ENCODE results near the gene KCNIP3.

The KCNIP3 gene

GRCh38 chr2:95327861-95328260 is 30.7 kb downstream of the KCNIP3 start:
- DNase-seq (ENCODE audit: low read depth in 1 of 2, low spot score in 1 of 2) = no peak

DNA sequence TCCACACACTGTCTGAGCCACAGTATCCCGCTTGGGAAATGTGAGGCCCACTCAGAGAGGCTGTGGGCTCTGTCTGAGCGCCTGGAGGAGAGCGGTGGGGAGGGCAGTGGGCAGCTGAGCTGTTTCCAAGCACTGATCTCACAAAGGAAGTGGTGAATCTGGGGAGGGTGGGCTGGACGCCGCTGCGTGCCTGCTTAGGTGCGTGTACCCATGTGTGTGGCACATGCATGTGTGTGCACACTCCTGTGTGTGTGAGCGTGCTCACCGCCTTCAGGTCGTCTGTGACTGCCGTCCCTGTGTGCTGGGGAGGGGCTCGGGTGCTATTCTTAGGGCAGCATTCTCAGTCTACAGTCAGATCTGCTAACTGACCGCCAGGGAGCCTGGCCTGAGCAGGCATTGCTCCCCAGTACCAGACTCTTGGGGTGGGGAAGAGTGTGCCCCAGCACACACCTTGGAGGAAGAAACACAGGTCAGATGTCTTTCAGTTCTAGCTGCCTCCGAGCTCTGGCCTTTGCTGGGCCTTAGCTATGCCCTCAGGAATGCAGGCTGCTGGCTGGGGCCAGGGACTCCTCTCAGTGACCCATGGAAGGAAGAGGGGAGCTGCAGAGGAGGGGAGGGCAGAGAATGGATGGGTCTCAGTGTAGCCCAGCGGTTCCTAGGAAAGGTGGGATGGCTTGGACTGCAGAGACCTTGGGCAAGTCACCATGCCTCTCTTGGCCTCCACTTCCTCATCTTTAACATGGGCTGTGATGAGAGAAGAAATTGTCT is 31.4 kb downstream of the KCNIP3 start:
- no peak for DNase-seq (ENCODE audit: low read depth in 1 of 2, low spot score in 1 of 2)

DNA sequence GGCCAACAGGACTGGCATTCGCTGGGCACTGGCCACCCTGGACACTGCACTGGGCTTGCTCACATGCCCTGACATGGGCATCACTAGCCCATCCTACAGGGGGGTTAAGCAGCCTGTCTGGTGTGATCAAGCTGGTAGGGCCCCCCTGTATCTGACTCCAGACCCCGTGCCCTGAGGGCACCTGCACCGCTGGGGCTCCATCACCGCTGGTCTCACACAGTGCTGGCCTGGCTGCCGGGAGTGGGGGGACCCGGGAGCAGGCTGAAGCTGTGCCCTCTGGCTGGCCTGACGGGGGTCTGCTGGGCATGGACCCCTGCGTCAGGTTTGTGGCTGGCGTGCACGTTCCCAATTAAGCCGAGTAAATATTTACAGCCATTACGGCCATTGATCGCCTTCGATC is 32.3 kb downstream of the KCNIP3 start:
- no peak for DNase-seq (ENCODE audit: low read depth in 1 of 2, low spot score in 1 of 2)

DNA sequence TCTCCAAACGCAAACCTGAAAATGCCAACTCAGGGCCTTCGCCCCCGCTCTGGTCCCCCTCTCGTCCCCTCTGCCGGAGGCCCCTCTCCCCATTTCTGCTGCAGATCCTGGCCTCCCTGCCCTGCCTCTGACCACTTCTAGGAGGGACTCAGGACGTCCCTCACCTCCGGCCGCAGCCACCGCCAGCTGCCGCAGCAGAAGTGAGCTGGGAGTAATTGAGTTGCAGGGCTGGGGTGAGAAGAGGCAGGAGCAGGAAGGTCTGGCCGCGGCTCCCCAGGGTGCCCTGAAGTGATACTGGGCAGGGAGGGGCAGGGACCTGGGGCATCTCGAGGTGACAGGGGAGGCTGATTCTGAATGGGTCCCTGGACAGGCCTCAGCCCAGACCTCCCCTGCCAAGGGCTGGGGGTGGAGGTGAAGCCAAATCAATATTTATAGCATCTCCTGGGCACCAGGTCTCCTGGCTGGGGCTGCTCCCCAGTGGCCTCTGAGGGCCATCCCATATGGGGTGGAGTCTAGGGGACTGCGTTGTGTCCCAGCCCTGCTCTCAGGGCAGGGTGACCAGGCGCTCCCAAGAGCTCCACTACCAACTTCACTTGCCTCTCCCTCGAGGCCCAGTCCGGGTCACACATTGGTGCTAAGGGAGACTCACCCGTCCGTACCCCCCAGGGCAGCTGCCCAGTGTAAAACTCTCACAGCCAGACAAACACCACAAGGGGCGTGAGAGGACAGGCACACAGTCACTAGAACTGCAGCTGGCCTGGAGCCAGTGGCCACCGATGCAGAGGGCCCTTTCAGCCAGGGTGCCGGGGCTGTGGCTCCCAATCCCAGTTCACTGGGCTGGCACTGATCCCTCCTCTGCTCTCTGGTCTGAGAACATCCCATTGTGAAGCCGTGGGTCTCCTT is 33.0 kb downstream of the KCNIP3 start:
- DNase-seq (ENCODE audit: low read depth in 1 of 2, low spot score in 1 of 2) = no peak

DNA sequence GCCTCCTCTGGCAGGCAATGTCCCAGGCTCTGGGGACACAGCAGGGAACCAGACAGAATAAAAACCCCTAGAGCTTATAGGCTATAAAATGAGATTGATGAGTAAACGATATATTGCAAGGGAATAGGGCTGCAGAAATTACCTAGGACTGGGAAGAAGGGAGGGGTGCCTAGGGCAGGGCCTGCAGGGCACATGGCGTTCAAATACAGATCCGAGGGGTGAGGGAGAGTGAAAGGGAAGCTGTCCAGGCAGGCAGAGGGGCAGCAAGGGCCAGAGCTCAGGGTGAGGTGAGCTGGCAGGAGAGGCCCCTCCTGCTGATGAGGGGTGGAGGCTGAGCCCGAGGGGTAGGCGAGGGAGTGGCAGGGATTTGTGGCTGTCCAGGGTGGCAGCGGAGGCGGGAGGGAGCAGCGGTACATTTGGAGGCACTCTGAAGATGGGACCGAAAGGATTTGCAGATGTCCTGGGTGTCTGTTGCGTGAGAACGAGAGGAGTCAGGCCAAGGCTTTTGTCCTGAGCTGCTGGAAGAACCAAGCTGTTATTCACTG is 33.7 kb downstream of the KCNIP3 start:
- no peak for DNase-seq (ENCODE audit: low read depth in 1 of 2, low spot score in 1 of 2)

DNA sequence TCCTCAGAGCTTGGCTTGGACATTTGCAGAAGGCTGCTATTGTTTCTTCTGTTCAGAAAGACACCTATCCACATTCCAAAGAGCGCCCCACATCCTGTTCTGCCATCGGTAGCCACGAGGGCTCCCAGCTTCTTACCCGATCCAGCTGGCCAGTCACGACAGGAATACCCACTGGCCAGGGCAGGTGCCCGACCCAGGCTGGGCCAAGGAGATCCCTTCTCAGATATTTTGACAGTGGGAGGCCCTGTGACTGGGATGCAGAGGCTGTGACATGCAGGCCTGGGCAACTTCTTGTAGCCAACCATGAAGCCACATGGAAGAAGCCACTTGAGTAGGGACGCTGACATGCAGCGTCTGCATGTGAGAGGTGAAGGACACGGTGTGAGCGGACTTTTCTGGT is 34.5 kb downstream of the KCNIP3 start:
- no peak for DNase-seq (ENCODE audit: low read depth in 1 of 2, low spot score in 1 of 2)

GRCh38 chr2:95332036-95332435 is 34.9 kb downstream of the KCNIP3 start:
- no peak for DNase-seq (ENCODE audit: low read depth in 1 of 2, low spot score in 1 of 2)

GRCh38 chr2:95333056-95333455 is 35.9 kb downstream of the KCNIP3 start:
- no peak for DNase-seq (ENCODE audit: low read depth in 1 of 2, low spot score in 1 of 2)

- DNase-seq (ENCODE audit: low read depth in 1 of 2, low spot score in 1 of 2) = no peak
Observed at GRCh38 chr2:95333888-95334338, 36.8 kb downstream of the KCNIP3 start.

DNA sequence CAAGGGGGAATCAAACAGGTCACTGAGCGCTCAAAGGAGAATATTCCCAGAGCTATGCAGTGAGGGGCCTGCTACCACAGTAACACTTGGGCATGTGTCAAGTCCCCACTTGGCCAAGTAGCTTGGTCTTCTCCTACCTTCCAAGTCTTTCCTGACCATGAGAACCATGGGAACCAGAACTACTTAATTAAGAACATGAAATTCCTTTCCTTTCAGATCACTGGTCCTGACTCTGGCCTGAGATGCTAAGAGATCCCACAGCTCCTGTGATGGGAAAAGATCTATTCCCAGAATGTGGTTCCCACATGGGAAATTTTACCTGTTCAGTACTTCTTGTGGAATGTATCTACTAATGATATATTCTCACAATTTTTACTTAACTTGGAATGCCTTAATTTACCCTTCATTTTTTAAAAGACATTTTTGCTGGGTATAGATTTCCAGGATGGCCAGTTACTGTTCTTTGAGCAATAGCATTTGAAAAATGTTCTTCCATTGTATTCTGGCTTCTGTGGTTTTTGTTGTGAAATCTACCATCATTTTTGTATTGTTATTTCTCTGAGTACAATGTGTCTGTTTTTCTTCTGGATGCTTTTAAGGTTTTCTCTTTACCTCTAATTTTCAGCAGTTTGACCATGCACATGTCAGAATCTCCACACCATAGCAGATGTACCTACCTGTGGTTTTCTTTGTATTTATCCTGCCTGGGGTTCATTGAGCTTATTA is 37.9 kb downstream of the KCNIP3 start:
- no peak for DNase-seq (ENCODE audit: low read depth in 1 of 2, low spot score in 1 of 2)

DNA sequence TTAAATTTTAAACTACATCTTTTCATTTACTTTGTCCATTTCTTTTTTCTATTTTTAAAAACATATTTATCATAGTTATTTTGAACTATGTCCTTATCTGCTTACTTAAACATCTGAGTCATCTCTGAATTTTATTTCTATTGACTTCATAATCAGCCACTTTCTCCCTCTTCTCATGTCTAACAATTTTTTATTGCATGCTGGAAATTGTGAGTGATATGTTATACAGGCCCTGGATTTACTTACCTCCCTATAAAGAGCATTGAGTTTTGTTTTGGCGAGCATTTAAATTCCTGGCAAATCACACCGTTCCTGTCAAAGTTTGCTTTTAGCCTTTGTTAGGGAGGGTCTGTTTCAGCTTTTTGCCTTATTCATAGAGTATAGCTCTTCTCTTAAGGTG is 39.3 kb downstream of the KCNIP3 start:
- DNase-seq (ENCODE audit: low read depth in 1 of 2, low spot score in 1 of 2) = no peak

DNA sequence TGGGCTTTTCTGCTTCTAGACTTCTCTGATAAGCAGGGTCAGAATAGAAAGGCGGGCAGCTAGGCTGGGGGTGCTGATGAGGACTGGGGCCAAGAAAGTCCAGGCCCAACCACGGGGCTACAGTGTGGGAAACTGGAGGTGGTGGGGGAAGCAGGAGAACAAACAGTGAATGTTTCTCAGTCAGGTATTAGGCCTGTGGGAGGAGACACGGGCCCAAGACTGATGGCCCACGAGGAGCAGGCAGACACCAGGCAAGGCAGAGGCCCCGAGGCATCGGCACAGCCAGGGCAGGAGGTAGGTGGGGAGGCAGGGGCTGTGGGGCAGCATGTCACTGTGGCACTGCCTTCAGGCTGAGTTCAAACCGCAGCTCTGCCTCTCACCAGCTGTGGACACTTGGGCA is 40.7 kb downstream of the KCNIP3 start:
- no peak for DNase-seq (ENCODE audit: low read depth in 1 of 2, low spot score in 1 of 2)

GRCh38 chr2:95342556-95343320 is 45.6 kb downstream of the KCNIP3 start:
- no peak for DNase-seq (ENCODE audit: low read depth in 1 of 2, low spot score in 1 of 2)

DNA sequence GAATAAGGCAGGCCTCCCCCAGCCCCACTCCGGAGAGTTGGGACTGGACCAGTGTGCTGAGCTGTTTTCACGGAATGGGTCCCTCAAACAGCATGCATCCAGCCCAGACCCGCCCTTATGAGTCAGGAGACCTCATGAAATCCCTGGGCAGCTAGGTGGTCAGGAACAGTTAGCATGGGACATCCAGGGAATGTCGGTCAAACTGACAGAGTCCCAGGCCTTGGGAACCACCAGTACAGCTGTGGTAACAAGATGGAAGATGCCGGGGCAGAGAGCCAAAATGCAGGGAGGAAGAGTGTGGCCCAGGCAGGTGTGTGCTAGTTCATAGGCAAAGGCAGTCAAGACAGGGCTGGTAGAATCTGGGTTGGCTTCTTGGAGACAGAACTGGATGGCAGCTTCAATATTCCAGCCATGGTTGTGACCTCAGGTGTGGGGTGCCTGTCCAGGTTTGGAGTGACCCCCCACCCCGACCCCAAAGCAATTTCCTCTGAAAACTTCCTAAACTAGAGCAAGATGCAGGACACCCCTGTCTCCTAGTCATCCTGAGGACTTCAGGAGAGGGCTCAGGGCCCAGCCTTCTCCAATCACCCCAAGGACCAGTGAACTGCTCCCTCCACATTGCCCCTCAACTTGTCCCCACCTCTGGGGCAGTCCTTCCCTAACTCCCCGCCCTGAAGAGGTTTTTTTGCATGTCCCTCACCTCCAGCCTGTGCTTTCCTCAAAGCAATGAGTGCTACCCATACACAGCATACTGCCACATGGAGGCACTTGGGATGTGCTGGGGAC is 46.5 kb downstream of the KCNIP3 start:
- no peak for DNase-seq (ENCODE audit: low read depth in 1 of 2, low spot score in 1 of 2)

GRCh38 chr2:95344215-95344583 is 47.1 kb downstream of the KCNIP3 start:
- DNase-seq (ENCODE audit: low read depth in 1 of 2, low spot score in 1 of 2) = no peak

- no peak for DNase-seq (ENCODE audit: low read depth in 1 of 2, low spot score in 1 of 2)
Observed at GRCh38 chr2:95344656-95345055, 47.5 kb downstream of the KCNIP3 start.

DNA sequence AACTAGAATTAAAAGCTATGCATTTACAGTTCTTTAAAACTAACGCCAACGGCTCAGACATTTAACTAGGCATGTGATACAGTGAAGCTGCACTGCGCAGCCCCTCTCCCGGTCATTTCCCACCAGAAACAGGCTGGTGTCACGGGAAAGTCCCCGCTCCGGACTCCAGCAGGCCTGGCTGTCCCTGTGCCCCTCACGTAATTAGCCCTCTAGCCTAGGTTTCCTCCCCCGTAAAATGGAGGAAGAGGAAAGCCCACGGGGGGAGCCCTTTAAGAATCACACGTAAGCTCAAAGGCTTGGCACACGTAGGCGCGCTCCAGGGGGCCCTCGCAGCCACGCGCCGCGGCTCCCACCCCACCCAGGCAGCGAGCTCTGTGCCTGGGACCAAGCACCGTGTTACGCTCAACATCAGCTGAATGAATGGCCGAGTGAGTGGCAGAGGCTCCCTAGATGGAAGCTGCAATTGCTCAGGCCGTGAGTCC is 48.0 kb downstream of the KCNIP3 start:
- no peak for DNase-seq (ENCODE audit: low read depth in 1 of 2, low spot score in 1 of 2)

GRCh38 chr2:95345563-95346230 is 48.5 kb downstream of the KCNIP3 start:
- DNase-seq (ENCODE audit: low read depth in 1 of 2, low spot score in 1 of 2) = peak in 1 of 2 donors; percentile 57

GRCh38 chr2:95346231-95346737 is 49.1 kb downstream of the KCNIP3 start:
- DNase-seq (ENCODE audit: low read depth in 1 of 2, low spot score in 1 of 2) = no peak

Data from stimulated activated CD4-positive, alpha-beta T cell treated with anti-CD3 and anti-CD28 coated beads, Interleukin-15, amount 100 ng/mL, for 1 hour (primary cell).